ENCODE results near the gene SFI1.

Gene SFI1

GRCh38 chr22:31628969-31629708, 132.8 kb downstream of the SFI1 start:
- TF ChIP-seq CTCF (conservative IDR thresholded peaks at IDR 0.05; ENCODE audit: low read length) (peak; percentile 41), EZH2phosphoT487 (IDR thresholded peaks at IDR 0.05; ENCODE audit: borderline replicate concordance) (no peak)
- Histone ChIP-seq H3K4me1 (ENCODE audit: insufficient read depth, low read length, poor library complexity, severe bottlenecking) (peaks cover 38% of the 10 kb centered on the region), H3F3A (ENCODE audit: low read depth) (no peaks in the 10 kb centered on the region; the same call in 1 of the 2 replicates), H2AFZ (ENCODE audit: low read length) (no peak overlapping the region), H3K9ac (ENCODE audit: low read depth, low read length, poor library complexity, severe bottlenecking) (peak overlapping the region; percentile 88), H3K36me3 (ENCODE audit: insufficient read depth, low read length) (peaks cover 9% of the 10 kb centered on the region), H3K9me3 (ENCODE audit: insufficient read depth, low read depth, low read length) (no peaks in the 10 kb centered on the region), H3K4me2 (ENCODE audit: low read depth, low read length, poor library complexity, severe bottlenecking) (peak overlapping the region; percentile 93), H3K27me3 (ENCODE audit: insufficient read depth, low read length, poor library complexity, severe bottlenecking) (no peaks in the 10 kb centered on the region), H3K9me2 (replicated peaks; ENCODE audit: low read depth, low read length) (no peaks in the 10 kb centered on the region), H3K79me2 (ENCODE audit: insufficient read depth, low read length) (peaks cover 90% of the 10 kb centered on the region), H4K20me1 (ENCODE audit: insufficient read depth, low read length, poor library complexity, severe bottlenecking) (peaks cover 41% of the 10 kb centered on the region), H3K4me3 (ENCODE audit: low read length, poor library complexity, severe bottlenecking) (peak overlapping the region; percentile 87)

- Histone ChIP-seq H3K4me1 (ENCODE audit: insufficient read depth, low read length, poor library complexity, severe bottlenecking) (peaks cover 38% of the 10 kb centered on the region), H3K79me2 (ENCODE audit: insufficient read depth, low read length) (peaks cover 84% of the 10 kb centered on the region), H3K36me3 (ENCODE audit: insufficient read depth, low read length) (peaks cover 9% of the 10 kb centered on the region), H3K4me2 (ENCODE audit: low read depth, low read length, poor library complexity, severe bottlenecking) (peak overlapping the region; percentile 93), H3K4me3 (ENCODE audit: low read length, poor library complexity, severe bottlenecking) (peak overlapping the region; percentile 87), H3F3A (ENCODE audit: low read depth) (no peaks in the 10 kb centered on the region; the same call in 1 of the 2 replicates), H3K9me3 (ENCODE audit: insufficient read depth, low read depth, low read length) (no peaks in the 10 kb centered on the region), H2AFZ (ENCODE audit: low read length) (no peak overlapping the region), H3K9me2 (replicated peaks; ENCODE audit: low read depth, low read length) (no peaks in the 10 kb centered on the region), H4K20me1 (ENCODE audit: insufficient read depth, low read length, poor library complexity, severe bottlenecking) (peaks cover 41% of the 10 kb centered on the region), H3K9ac (ENCODE audit: low read depth, low read length, poor library complexity, severe bottlenecking) (peak overlapping the region; percentile 88), H3K27me3 (ENCODE audit: insufficient read depth, low read length, poor library complexity, severe bottlenecking) (no peaks in the 10 kb centered on the region)
- TF ChIP-seq EZH2phosphoT487 (IDR thresholded peaks at IDR 0.05; ENCODE audit: borderline replicate concordance) (no peak), CTCF (conservative IDR thresholded peaks at IDR 0.05; ENCODE audit: low read length) (no peak)
These were observed 133.4 kb downstream of the SFI1 start for GRCh38 chr22:31629741-31630184.

- Histone ChIP-seq H3K79me2 (ENCODE audit: insufficient read depth, low read length) (peaks cover 78% of the 10 kb centered on the region), H2AFZ (ENCODE audit: low read length) (peak overlapping the region; percentile 87), H3K4me1 (ENCODE audit: insufficient read depth, low read length, poor library complexity, severe bottlenecking) (peaks cover 38% of the 10 kb centered on the region), H3K4me3 (ENCODE audit: low read length, poor library complexity, severe bottlenecking) (peak overlapping the region; percentile 87), H3K9me3 (ENCODE audit: insufficient read depth, low read depth, low read length) (no peaks in the 10 kb centered on the region), H3K9ac (ENCODE audit: low read depth, low read length, poor library complexity, severe bottlenecking) (peak overlapping the region; percentile 88), H4K20me1 (ENCODE audit: insufficient read depth, low read length, poor library complexity, severe bottlenecking) (peaks cover 41% of the 10 kb centered on the region), H3K9me2 (replicated peaks; ENCODE audit: low read depth, low read length) (no peaks in the 10 kb centered on the region), H3K36me3 (ENCODE audit: insufficient read depth, low read length) (peaks cover 4% of the 10 kb centered on the region), H3K27me3 (ENCODE audit: insufficient read depth, low read length, poor library complexity, severe bottlenecking) (no peaks in the 10 kb centered on the region), H3K4me2 (ENCODE audit: low read depth, low read length, poor library complexity, severe bottlenecking) (peak overlapping the region; percentile 93), H3F3A (ENCODE audit: low read depth) (no peaks in the 10 kb centered on the region; the same call in 1 of the 2 replicates)
- TF ChIP-seq EZH2phosphoT487 (IDR thresholded peaks at IDR 0.05; ENCODE audit: borderline replicate concordance), result no peak
- TF ChIP-seq CTCF (conservative IDR thresholded peaks at IDR 0.05; ENCODE audit: low read length), result no peak
These were observed 134.3 kb downstream of the SFI1 start for GRCh38 chr22:31630331-31631329.

All from Loucy (cell line).